Neuronal stem cell (in vitro differentiated cells): ENCODE data around the gene RNF150.

ENCODE experiments used
- DNase-seq: peaks from one replicate; pipeline ENCODE4 v3.0.0-alpha.2; 2013; ENCODE audit warnings: low spot score
- H2AFZ ChIP-seq: one replicate; pipeline ENCODE4 v1.6.1; 2013; ENCODE audit warnings: mild to moderate bottlenecking, low read length, inconsistent platforms
- H2AK5ac ChIP-seq: 2 replicates; pipeline ENCODE4 v1.6.1; 2013; ENCODE audit warnings: low read depth, mild to moderate bottlenecking, inconsistent platforms, low read length, moderate library complexity, mixed read lengths
- H2BK120ac ChIP-seq: 2 replicates; pipeline ENCODE4 v1.6.1; 2013; ENCODE audit warnings: low read depth, mild to moderate bottlenecking, inconsistent platforms, low read length, moderate library complexity, mixed read lengths
- H2BK12ac ChIP-seq: one replicate; pipeline ENCODE4 v1.6.1; 2013; ENCODE audit warnings: low read length, inconsistent platforms
- H2BK15ac ChIP-seq: 2 replicates; pipeline ENCODE4 v1.6.1; 2013; ENCODE audit warnings: mild to moderate bottlenecking, low read length, inconsistent platforms, mixed read lengths
- H2BK5ac ChIP-seq: one replicate; pipeline ENCODE4 v1.6.1; 2013; ENCODE audit warnings: inconsistent platforms, mild to moderate bottlenecking, low read length, moderate library complexity
- H3K14ac ChIP-seq: one replicate; pipeline ENCODE4 v1.6.1; 2013; ENCODE audit warnings: low read length, inconsistent platforms
- H3K18ac ChIP-seq: 2 replicates; pipeline ENCODE4 v1.6.1; 2013; ENCODE audit warnings: low read length, inconsistent platforms
- H3K23ac ChIP-seq: 2 replicates; pipeline ENCODE4 v1.6.1; 2013; ENCODE audit warnings: low read depth, mild to moderate bottlenecking, mixed read lengths, low read length, inconsistent platforms; ENCODE audit not compliant: poor library complexity
- H3K27ac ChIP-seq: replicated peaks from 3 replicates; pipeline ENCODE4 v1.5.1; 2013; ENCODE audit warnings: low read length, inconsistent platforms
- H3K27me3 ChIP-seq, 3 experiments: 2 replicates each; pipeline ENCODE4 v1.6.1; 2013; ENCODE audit warnings: low read length in 3 of 3, mild to moderate bottlenecking in 2 of 3, inconsistent platforms in 1 of 3, low read depth in 1 of 3, mixed read lengths in 1 of 3, moderate library complexity in 1 of 3; ENCODE audit not compliant: control insufficient read depth in 3 of 3, insufficient read depth in 3 of 3
- H3K36me3 ChIP-seq, 2 donors: replicated peaks in 1 of 2; 2 replicates each; pipeline ENCODE4 v1.6.1; 2013; ENCODE audit warnings: low read length in 2 of 2; ENCODE audit not compliant: control insufficient read depth in 2 of 2, insufficient read depth in 2 of 2
- H3K4ac ChIP-seq: 2 replicates; pipeline ENCODE4 v1.6.1; 2013; ENCODE audit warnings: inconsistent platforms, mild to moderate bottlenecking, low read length, moderate library complexity
- H3K4me1 ChIP-seq, 2 donors: 1 replicate in 1 of 2; 2 replicates in 1 of 2; pipeline ENCODE4 v1.6.1; 2013; ENCODE audit warnings: low read length in 2 of 2, low read depth in 1 of 2; ENCODE audit not compliant: control insufficient read depth in 2 of 2, insufficient read depth in 1 of 2
- H3K4me2 ChIP-seq: one replicate; pipeline ENCODE4 v1.6.1; 2013; ENCODE audit warnings: mild to moderate bottlenecking, low read length, inconsistent platforms; ENCODE audit not compliant: insufficient read depth, poor library complexity, severe bottlenecking
- H3K4me3 ChIP-seq, 2 donors: 2 replicates each; pipeline ENCODE4 v1.5.1; 2013; ENCODE audit warnings: low read length in 2 of 2, mild to moderate bottlenecking in 2 of 2, inconsistent platforms in 1 of 2, moderate library complexity in 1 of 2
- H3K79me1 ChIP-seq: one replicate; pipeline ENCODE4 v1.6.1; 2013; ENCODE audit warnings: low read depth, mild to moderate bottlenecking, inconsistent platforms, low read length, moderate library complexity
- H3K9ac ChIP-seq: one replicate; pipeline ENCODE4 v1.6.1; 2013; ENCODE audit warnings: mild to moderate bottlenecking, low read depth, low read length, inconsistent platforms; ENCODE audit not compliant: poor library complexity
- H3K9me3 ChIP-seq, 2 donors: replicated peaks in 1 of 2; 2 replicates each; pipeline versions ENCODE3 to v1.6.1; 2013; ENCODE audit warnings: low read length in 2 of 2, mild to moderate bottlenecking in 2 of 2, inconsistent platforms in 1 of 2, low read depth in 1 of 2, mixed read lengths in 1 of 2, moderate library complexity in 1 of 2; ENCODE audit not compliant: control insufficient read depth in 2 of 2, insufficient read depth in 1 of 2
- H4K8ac ChIP-seq: one replicate; pipeline ENCODE4 v1.6.1; 2013; ENCODE audit warnings: low read depth, mild to moderate bottlenecking, inconsistent platforms, low read length, moderate library complexity
- H4K91ac ChIP-seq: one replicate; pipeline ENCODE4 v1.6.1; 2013; ENCODE audit warnings: low read length, low read depth, mild to moderate bottlenecking, inconsistent platforms; ENCODE audit not compliant: poor library complexity
- WGBS, 2 donors: extraction: QIAGEN DNeasy Blood & Tissue Kit; methylation state at CpG; one replicate each; pipeline ENCODE4 v1.1.7; 2013; ENCODE audit warnings: missing lambda C conversion rate in 2 of 2, mixed read lengths in 1 of 2; ENCODE audit not compliant: insufficient read length in 2 of 2, insufficient replicate concordance in 1 of 2; ENCODE audit errors: extremely low coverage in 2 of 2; 5-methylcytosine and 5-hydroxymethylcytosine counted together

RNF150 gene

DNA sequence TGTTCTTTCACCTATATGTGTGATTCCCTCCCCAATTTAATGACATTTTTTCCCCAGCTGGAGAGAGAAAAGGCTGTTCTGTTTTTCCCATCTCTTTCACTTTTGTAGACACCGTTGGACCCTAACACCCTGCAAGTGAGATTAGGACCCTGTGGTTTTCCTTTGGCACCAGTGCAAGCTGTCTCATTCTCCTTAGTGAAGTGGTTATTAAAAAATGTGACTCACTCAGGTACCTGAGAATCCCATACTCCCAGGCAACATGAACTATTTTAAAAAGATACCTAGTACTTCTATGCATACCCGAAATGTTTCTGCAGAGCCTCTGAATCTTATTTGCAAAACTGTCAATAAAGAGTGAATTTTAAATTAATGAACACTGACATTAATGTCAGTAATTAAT is 201.4 kb downstream of the RNF150 start:
- no peaks in the 10 kb centered on the region for H3K36me3 ChIP-seq
- H3K79me1 ChIP-seq: no peaks in the 10 kb centered on the region
- H3K27ac ChIP-seq: no peak overlapping the region
- H3K9ac ChIP-seq: no peak overlapping the region
- no peak overlapping the region for H3K4me3 ChIP-seq
- H2BK5ac ChIP-seq: no peak overlapping the region
- no peaks in the 10 kb centered on the region for H3K27me3 ChIP-seq
- no CpG with 5 or more reads among the region's 2 CpGs for WGBS, 2 donors
- no peak overlapping the region for H2AFZ ChIP-seq
- no peak overlapping the region for H2AK5ac ChIP-seq
- H3K9me3 ChIP-seq: no peaks in the 10 kb centered on the region
- no peak overlapping the region for H4K91ac ChIP-seq
- no peak overlapping the region for H3K4ac ChIP-seq
- H3K4me2 ChIP-seq: no peak overlapping the region
- H2BK120ac ChIP-seq: no peak overlapping the region
- H3K23ac ChIP-seq: no peak overlapping the region
- peaks cover 0 to 3% of the 10 kb centered on the region in 2 donors for H3K4me1 ChIP-seq
- no peak overlapping the region for H2BK15ac ChIP-seq
- H2BK12ac ChIP-seq: no peak overlapping the region
- no peak overlapping the region for H3K18ac ChIP-seq
- H4K8ac ChIP-seq: no peak overlapping the region
- DNase-seq: no peak
- H3K14ac ChIP-seq: no peak overlapping the region

DNA sequence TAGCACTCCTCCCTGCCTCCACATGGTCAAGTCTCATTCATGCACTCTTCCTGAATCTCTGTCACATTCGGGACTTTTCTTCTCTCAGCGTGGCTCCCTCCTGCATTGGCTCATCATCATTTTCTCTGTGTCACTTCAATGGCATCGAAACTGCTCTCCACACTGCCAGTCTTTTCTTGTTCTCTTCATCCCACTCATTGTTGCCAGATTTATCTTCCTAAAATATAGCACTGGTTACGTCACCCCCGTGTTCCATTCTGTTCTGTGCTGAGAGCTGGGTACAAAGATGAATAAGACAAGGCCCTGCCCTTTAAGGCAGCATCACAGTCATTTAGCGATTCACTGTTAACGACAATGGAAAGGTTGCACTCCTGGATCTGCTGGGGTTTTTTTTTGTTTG is 202.7 kb downstream of the RNF150 start:
- Histone ChIP-seq H2BK5ac (no peak overlapping the region), H2AFZ (no peak overlapping the region), H3K4ac (no peak overlapping the region), H3K14ac (no peak overlapping the region), H3K23ac (no peak overlapping the region), H3K27me3 (no peaks in the 10 kb centered on the region), H3K27ac (no peak overlapping the region), H2AK5ac (no peak overlapping the region), H3K9me3 (no peaks in the 10 kb centered on the region), H2BK15ac (no peak overlapping the region), H3K18ac (no peak overlapping the region), H4K8ac (no peak overlapping the region), H3K4me1 (peaks cover 0 to 3% of the 10 kb centered on the region in 2 donors), H4K91ac (no peak overlapping the region), H3K4me3 (no peak overlapping the region), H3K36me3 (peaks cover 0 to 5% of the 10 kb centered on the region in 2 donors), H2BK120ac (no peak overlapping the region), H3K4me2 (no peak overlapping the region), H3K9ac (no peak overlapping the region), H3K79me1 (no peaks in the 10 kb centered on the region), H2BK12ac (no peak overlapping the region)
- WGBS, 2 donors: no CpG with 5 or more reads among the region's 7 CpGs
- no peak for DNase-seq

DNA sequence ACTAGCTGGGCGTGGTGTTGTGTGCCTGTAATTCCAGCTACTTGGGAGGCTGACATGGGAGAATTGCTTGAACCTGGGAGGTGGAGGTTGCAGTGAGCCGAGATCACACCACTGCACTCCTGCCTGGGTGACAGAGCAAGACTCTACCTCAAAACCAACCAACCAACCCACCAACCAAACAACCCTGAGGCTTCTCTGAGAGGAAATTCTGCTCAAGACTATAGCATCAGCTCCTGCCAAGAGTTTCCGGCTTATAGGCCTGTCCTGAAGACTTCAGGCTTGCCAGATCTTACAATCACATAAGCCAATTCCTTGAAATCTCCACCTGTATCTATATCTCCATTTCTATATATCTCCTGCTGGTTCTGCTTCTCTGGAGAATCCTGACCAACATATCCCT is 203.3 kb downstream of the RNF150 start:
- Histone ChIP-seq H3K27ac (no peak overlapping the region), H3K27me3 (no peaks in the 10 kb centered on the region), H2BK15ac (no peak overlapping the region)

DNA sequence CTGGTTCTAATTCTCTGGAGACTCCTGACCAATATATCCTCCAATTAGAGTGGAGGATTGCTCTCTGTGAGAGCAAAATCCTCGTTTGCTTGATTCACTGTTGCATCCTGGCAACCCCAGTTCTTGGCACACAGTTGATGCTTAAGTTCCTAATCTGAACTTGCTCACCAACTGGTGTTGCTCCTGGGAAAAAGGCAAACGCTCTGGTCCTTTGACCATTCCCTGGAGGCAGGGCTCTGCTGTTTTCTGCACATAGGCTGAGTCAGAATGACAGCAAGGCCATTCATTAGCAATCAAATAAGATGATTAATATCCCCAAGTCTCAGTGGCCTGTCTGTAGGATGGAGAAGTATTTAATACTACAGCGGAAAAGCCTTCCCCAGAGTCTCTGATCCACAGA is 204.4 kb downstream of the RNF150 start:
- Histone ChIP-seq H2BK12ac (no peak overlapping the region), H2BK120ac (no peak overlapping the region), H3K9ac (no peak overlapping the region), H3K23ac (no peak overlapping the region), H3K18ac (no peak overlapping the region), H2BK15ac (no peak overlapping the region), H2BK5ac (no peak overlapping the region), H3K9me3 (no peaks in the 10 kb centered on the region), H4K91ac (no peak overlapping the region), H4K8ac (no peak overlapping the region), H3K36me3 (peaks cover 0 to 14% of the 10 kb centered on the region in 2 donors), H2AK5ac (no peak overlapping the region), H3K14ac (no peak overlapping the region), H3K27me3 (no peaks in the 10 kb centered on the region), H3K27ac (no peak overlapping the region), H3K4me1 (peaks cover 0 to 3% of the 10 kb centered on the region in 2 donors), H3K79me1 (no peaks in the 10 kb centered on the region), H3K4ac (no peak overlapping the region), H3K4me2 (no peak overlapping the region), H2AFZ (no peak overlapping the region), H3K4me3 (no peak overlapping the region)
- no CpG with 5 or more reads among the region's 3 CpGs for WGBS, 2 donors
- DNase-seq: no peak

More for the DNA sequence above, 203.3 kb downstream of the RNF150 start:
- Histone ChIP-seq H2AFZ (no peak overlapping the region), H3K9me3 (no peaks in the 10 kb centered on the region), H3K36me3 (peaks cover 0 to 10% of the 10 kb centered on the region in 2 donors), H3K4me3 (no peak overlapping the region), H3K4me2 (no peak overlapping the region), H4K91ac (no peak overlapping the region), H3K14ac (no peak overlapping the region), H2BK120ac (no peak overlapping the region), H2AK5ac (no peak overlapping the region), H2BK12ac (no peak overlapping the region), H3K23ac (no peak overlapping the region), H3K18ac (no peak overlapping the region), H3K9ac (no peak overlapping the region), H3K79me1 (no peaks in the 10 kb centered on the region), H3K4ac (no peak overlapping the region), H4K8ac (no peak overlapping the region), H2BK5ac (no peak overlapping the region), H3K4me1 (peaks cover 0 to 3% of the 10 kb centered on the region in 2 donors)
- DNase-seq: no peak
- no CpG with 5 or more reads among the region's 3 CpGs for WGBS, 2 donors
